GM12891 (cell line): ENCODE measurements around the gene PSMD4.

ENCODE experiments used
- POLR2A ChIP-seq: IDR thresholded peaks from 2 replicates; pipeline ENCODE4 v1.6.1; 2011; ENCODE audit warnings: low read depth, low read length, control low read depth
- TAF1 ChIP-seq: IDR thresholded peaks from 2 replicates; pipeline ENCODE4 v1.6.1; 2011; ENCODE audit warnings: low read depth, low read length, control low read depth

GRCh38 chr1:151309811-151310323, 55.3 kb downstream of the PSMD4 start:
- TF ChIP-seq POLR2A: no peak
- no peak for TF ChIP-seq TAF1
